Stomach smooth muscle (tissue), 2 donors: ENCODE results near the gene FBXW12.

Experiments
- H3K27ac ChIP-seq: one replicate; pipeline ENCODE4 v1.7.0; 2013; ENCODE audit warnings: mild to moderate bottlenecking, low read length, inconsistent platforms
- H3K27me3 ChIP-seq, 2 donors: one replicate each; pipeline ENCODE4 v1.7.0; 2013; ENCODE audit warnings: low read length in 2 of 2; ENCODE audit not compliant: insufficient read depth in 2 of 2, control insufficient read depth in 1 of 2
- H3K36me3 ChIP-seq, 2 donors: one replicate each; pipeline ENCODE4 v1.7.0; 2013; ENCODE audit warnings: low read length in 2 of 2; ENCODE audit not compliant: control insufficient read depth in 2 of 2, insufficient read depth in 2 of 2
- H3K4me1 ChIP-seq: one replicate; pipeline ENCODE4 v1.7.0; 2013; ENCODE audit warnings: low read length; ENCODE audit not compliant: control insufficient read depth, insufficient read depth
- H3K4me3 ChIP-seq, 2 donors: one replicate each; pipeline ENCODE4 v1.7.0; 2013; ENCODE audit warnings: low read length in 2 of 2
- H3K9ac ChIP-seq, 2 donors: one replicate each; pipeline ENCODE4 v1.7.0; 2013; ENCODE audit warnings: low read length in 2 of 2, mild to moderate bottlenecking in 1 of 2
- H3K9me3 ChIP-seq, 2 donors: one replicate each; pipeline ENCODE4 v1.7.0; 2013; ENCODE audit warnings: low read length in 2 of 2; ENCODE audit not compliant: control insufficient read depth in 2 of 2
- donor health status: healthy.
- donor health status: Pancreatic carcinoma.

The FBXW12 gene

GRCh38 chr3:48423883-48424695 lies 52.1 kb downstream of the FBXW12 start:
- Histone ChIP-seq H3K36me3 (peaks cover 2 to 11% of the 10 kb centered on the region in 2 donors), H3K27ac (peak overlapping the region; percentile 92), H3K9me3 (no peaks in the 10 kb centered on the region), H3K4me1 (peaks cover 64% of the 10 kb centered on the region), H3K27me3 (no peaks in the 10 kb centered on the region), H3K4me3 (peak overlapping the region in 1 of 2 donors; percentile 40), H3K9ac (peak overlapping the region; percentile 52 to 55)

GRCh38 chr3:48425281-48425812 lies 53.3 kb downstream of the FBXW12 start:
- H3K27me3 ChIP-seq: no peaks in the 10 kb centered on the region
- peak overlapping the region; percentile 42 to 59 for H3K9ac ChIP-seq
- H3K4me1 ChIP-seq: peaks cover 69% of the 10 kb centered on the region
- H3K4me3 ChIP-seq: peak overlapping the region; percentile 34 to 76
- H3K36me3 ChIP-seq: peaks cover 2 to 7% of the 10 kb centered on the region in 2 donors
- peak overlapping the region; percentile 92 for H3K27ac ChIP-seq
- no peaks in the 10 kb centered on the region for H3K9me3 ChIP-seq

- Histone ChIP-seq H3K9ac (peak overlapping the region; percentile 55 to 76), H3K9me3 (no peaks in the 10 kb centered on the region), H3K27ac (peak overlapping the region; percentile 92), H3K4me1 (peaks cover 73% of the 10 kb centered on the region), H3K4me3 (peak overlapping the region; percentile 34 to 76), H3K27me3 (no peaks in the 10 kb centered on the region), H3K36me3 (peaks cover 2% of the 10 kb centered on the region in 2 donors)
Observed at GRCh38 chr3:48426401-48426909, 54.4 kb downstream of the FBXW12 start.

- Histone ChIP-seq H3K4me3 (peak overlapping the region; percentile 34 to 76), H3K36me3 (peaks cover 2% of the 10 kb centered on the region in 2 donors), H3K27ac (peak overlapping the region; percentile 92), H3K9me3 (no peaks in the 10 kb centered on the region), H3K9ac (peak overlapping the region; percentile 75 to 76), H3K4me1 (peaks cover 76% of the 10 kb centered on the region), H3K27me3 (no peaks in the 10 kb centered on the region)
Observed at GRCh38 chr3:48426944-48427629, 55.1 kb downstream of the FBXW12 start.

- Histone ChIP-seq H3K4me1 (peaks cover 75% of the 10 kb centered on the region), H3K27ac (peak overlapping the region; percentile 92), H3K4me3 (peak overlapping the region; percentile 34 to 76), H3K9me3 (no peaks in the 10 kb centered on the region), H3K36me3 (peaks cover 7% of the 10 kb centered on the region in 2 donors), H3K9ac (peak overlapping the region; percentile 75 to 76), H3K27me3 (no peaks in the 10 kb centered on the region)
Observed at GRCh38 chr3:48427630-48427962, 55.6 kb downstream of the FBXW12 start.

- H3K9ac ChIP-seq: peak overlapping the region; percentile 75 to 76
- no peaks in the 10 kb centered on the region for H3K27me3 ChIP-seq
- H3K4me3 ChIP-seq: peak overlapping the region; percentile 34 to 76
- H3K4me1 ChIP-seq: peaks cover 75% of the 10 kb centered on the region
- no peaks in the 10 kb centered on the region for H3K9me3 ChIP-seq
- peaks cover 8 to 12% of the 10 kb centered on the region in 2 donors for H3K36me3 ChIP-seq
- H3K27ac ChIP-seq: peak overlapping the region; percentile 92
Observed at GRCh38 chr3:48428088-48428571, 56.1 kb downstream of the FBXW12 start.

GRCh38 chr3:48428572-48429316 lies 56.7 kb downstream of the FBXW12 start:
- Histone ChIP-seq H3K4me3 (peak overlapping the region; percentile 65 to 76), H3K36me3 (peaks cover 12 to 13% of the 10 kb centered on the region in 2 donors), H3K9me3 (no peaks in the 10 kb centered on the region), H3K27me3 (no peaks in the 10 kb centered on the region), H3K9ac (peak overlapping the region; percentile 75 to 76), H3K4me1 (peaks cover 75% of the 10 kb centered on the region), H3K27ac (peak overlapping the region; percentile 92)

- Histone ChIP-seq H3K9me3 (no peaks in the 10 kb centered on the region), H3K36me3 (peaks cover 12 to 14% of the 10 kb centered on the region in 2 donors), H3K27me3 (no peaks in the 10 kb centered on the region), H3K4me1 (peaks cover 75% of the 10 kb centered on the region), H3K9ac (peak overlapping the region; percentile 75 to 76), H3K27ac (peak overlapping the region; percentile 92), H3K4me3 (peak overlapping the region; percentile 65 to 76)
Observed at GRCh38 chr3:48429317-48429959, 57.4 kb downstream of the FBXW12 start.

- Histone ChIP-seq H3K36me3 (peaks cover 12 to 15% of the 10 kb centered on the region in 2 donors), H3K4me3 (peak within 1 kb of the TSS; percentile 65 to 76), H3K27ac (peak within 1 kb of the TSS; percentile 92), H3K9ac (peak within 1 kb of the TSS; percentile 75 to 76), H3K4me1 (peaks cover 75% of the 10 kb centered on the region), H3K9me3 (no peaks in the 10 kb centered on the region), H3K27me3 (no peaks in the 10 kb centered on the region)
Observed at GRCh38 chr3:48429960-48430707, 58.1 kb downstream of the FBXW12 start, which contains the start of gene PLXNB1. Gene PLXNB1, minus strand, starts transcription at chr3:48430086. Its CDS starts 5,475 bp downstream, at chr3:48424611.
